WTC11 (cell line): ENCODE data around the gene EZR. TPM values are rescaled to one million over a fixed set of nuclear protein-coding genes. Genes with fewer than 3 reads are reported as not detected.

ENCODE experiments used
- ATAC-seq: fragments of 200-7000 bp; cut with Tn5 transposase; 2 replicates; pipeline ENCODE4 v1.10.0; 2021; ENCODE audit warnings: mild to moderate bottlenecking, moderate library complexity
- CTCF ChIA-PET: fragments of 300-600 bp; sonication (Branson Sonifier 250); formaldehyde crosslinking; loops from one replicate; lab custom pipeline; 2021; ENCODE audit warnings: antibody characterized with exemption; lab: Charles Lee
- POLR2A ChIA-PET: fragments of 350-600 bp; sonication (Branson Sonifier 250); formaldehyde crosslinking; loops from one replicate; lab custom pipeline; 2021; ENCODE audit warnings: antibody characterized with exemption; lab: Charles Lee
- DNase-seq: peaks from one replicate; pipeline ENCODE4 v3.0.0; 2021; ENCODE audit warnings: low spot score
- H3K27ac Mint-ChIP-seq: 2 replicates; pipeline ENCODE4 v1.8.0; 2021; ENCODE audit warnings: mixed read lengths
- H3K27me3 Mint-ChIP-seq: 2 replicates; pipeline ENCODE4 v1.8.0; 2021; ENCODE audit warnings: low read depth, mild to moderate bottlenecking, moderate library complexity, mixed read lengths
- H3K36me3 Mint-ChIP-seq: 2 replicates; pipeline ENCODE4 v1.8.0; 2021; ENCODE audit warnings: mixed read lengths
- H3K4me1 Mint-ChIP-seq: 2 replicates; pipeline ENCODE4 v1.8.0; 2022; ENCODE audit warnings: mixed read lengths
- H3K4me3 Mint-ChIP-seq: 2 replicates; pipeline ENCODE4 v1.8.0; 2021; ENCODE audit warnings: mild to moderate bottlenecking, moderate library complexity, mixed read lengths
- H3K9me3 Mint-ChIP-seq: 2 replicates; pipeline ENCODE4 v1.8.0; 2021; ENCODE audit warnings: mixed read lengths
- ELF4 ChIP-seq: sonication (generic); formaldehyde crosslinking; IDR thresholded peaks from 2 replicates; pipeline ENCODE4 v1.8.1; 2022; ENCODE audit warnings: low read depth, mild to moderate bottlenecking, moderate library complexity, missing genetic modification reagents
- FOXP1 ChIP-seq: sonication (generic); formaldehyde crosslinking; IDR thresholded peaks from 2 replicates; pipeline ENCODE4 v1.8.0; 2022; ENCODE audit warnings: missing genetic modification reagents, mild to moderate bottlenecking, moderate library complexity, borderline replicate concordance
- GRHL2 ChIP-seq: fragments of 250-450 bp; sonication (Bioruptor Pico); IDR thresholded peaks from 2 replicates; pipeline ENCODE4 v1.8.0; 2022; ENCODE audit warnings: mild to moderate bottlenecking, moderate library complexity; ENCODE audit not compliant: insufficient replicate concordance, severe bottlenecking
- HMGXB4 ChIP-seq: sonication (generic); formaldehyde crosslinking; IDR thresholded peaks from 2 replicates; pipeline ENCODE4 v1.8.1; 2023; ENCODE audit warnings: mild to moderate bottlenecking, moderate library complexity, missing genetic modification reagents
- NR2C2 ChIP-seq: sonication (generic); formaldehyde crosslinking; IDR thresholded peaks from 2 replicates; pipeline ENCODE4 v1.8.0; 2022; ENCODE audit warnings: mild to moderate bottlenecking, missing genetic modification reagents
- NR3C1 ChIP-seq: sonication (generic); formaldehyde crosslinking; conservative IDR thresholded peaks from 2 replicates; pipeline ENCODE4 v1.8.1; 2023; ENCODE audit warnings: low read depth, mild to moderate bottlenecking, missing genetic modification reagents
- PRRX2 ChIP-seq: fragments of 250-450 bp; sonication (Bioruptor Pico); IDR thresholded peaks from 2 replicates; pipeline ENCODE4 v1.8.0; 2021; ENCODE audit warnings: mild to moderate bottlenecking
- RELA ChIP-seq: sonication (generic); formaldehyde crosslinking; IDR thresholded peaks from 2 replicates; pipeline ENCODE4 v1.8.1; 2022; ENCODE audit warnings: missing genetic modification reagents, mild to moderate bottlenecking, borderline replicate concordance
- SMAD4 ChIP-seq: sonication (generic); formaldehyde crosslinking; IDR thresholded peaks from 2 replicates; pipeline ENCODE4 v1.8.0; 2022; ENCODE audit warnings: mild to moderate bottlenecking, missing genetic modification reagents
- SP1 ChIP-seq: sonication (generic); formaldehyde crosslinking; conservative IDR thresholded peaks from 2 replicates; pipeline ENCODE4 v1.8.1; 2022; ENCODE audit warnings: missing genetic modification reagents
- USF2 ChIP-seq: sonication (generic); formaldehyde crosslinking; IDR thresholded peaks from 2 replicates; pipeline ENCODE4 v1.8.1; 2023; ENCODE audit warnings: mild to moderate bottlenecking, missing genetic modification reagents, moderate library complexity
- ZBTB43 ChIP-seq: sonication (generic); formaldehyde crosslinking; IDR thresholded peaks from 2 replicates; pipeline ENCODE4 v1.8.1; 2023; ENCODE audit warnings: mild to moderate bottlenecking, missing genetic modification reagents
- ZNF121 ChIP-seq: sonication (generic); formaldehyde crosslinking; IDR thresholded peaks from 2 replicates; pipeline ENCODE4 v1.8.0; 2023; ENCODE audit warnings: missing genetic modification reagents
- ZNF219 ChIP-seq: sonication (generic); formaldehyde crosslinking; IDR thresholded peaks from 2 replicates; pipeline ENCODE4 v1.8.0; 2023; ENCODE audit warnings: missing genetic modification reagents, mild to moderate bottlenecking, borderline replicate concordance
- total RNA-seq: library from RNA; stranded (reverse); gene quantifications from 3 replicates; pipeline ENCODE4 v1.2.3, GENCODE V29; 2021

Gene EZR
- total RNA-seq, 1 experiment from 2014 or later: 215 TPM

- no peak for DNase-seq
- H3K27ac Mint-ChIP-seq: peak overlapping the region; percentile 70
These were observed 48.4 kb downstream of the EZR start for GRCh38 chr6:158770533-158771330.

GRCh38 chr6:158769771-158770432 is 49.3 kb downstream of the EZR start:
- H3K36me3 Mint-ChIP-seq: peaks cover 93% of the 10 kb centered on the region
- H3K27ac Mint-ChIP-seq: peak overlapping the region; percentile 69; the same call in 1 of the 2 replicates
- no peak for DNase-seq
- CTCF ChIA-PET: interaction anchor here (1.0 to 2.3 kb wide), 3 partner anchors 17 to 89 kb away, joined by 3 to 14 read pairs (median 6); no protein-coding TSS in a partner anchor
- no peaks in the 10 kb centered on the region for H3K27me3 Mint-ChIP-seq
- ATAC-seq: no peak; the same call in 1 of the 2 replicates
- POLR2A ChIA-PET: interaction anchor here (0.6 kb wide), 1 partner anchor 39 kb away, joined by 3 read pairs; no protein-coding TSS in a partner anchor
- no peak overlapping the region for H3K4me3 Mint-ChIP-seq
- H3K9me3 Mint-ChIP-seq: no peaks in the 10 kb centered on the region
- H3K4me1 Mint-ChIP-seq: peaks cover 15% of the 10 kb centered on the region
- TF ChIP-seq ZNF121 (no peak), ZBTB43 (CRISPR knock-in tag) (no peak), SMAD4 (CRISPR knock-in tag) (no peak), RELA (CRISPR knock-in tag) (no peak), USF2 (CRISPR knock-in tag) (no peak), GRHL2 (CRISPR knock-in tag) (no peak), FOXP1 (CRISPR knock-in tag) (no peak), SP1 (CRISPR knock-in tag) (no peak)

More at GRCh38 chr6:158770533-158771330, 48.4 kb downstream of the EZR start:
- Mint-ChIP-seq H3K4me1 (peaks cover 15% of the 10 kb centered on the region), H3K27me3 (no peaks in the 10 kb centered on the region), H3K36me3 (peaks cover 93% of the 10 kb centered on the region)
- CTCF ChIA-PET: interaction anchor here (0.8 to 1.0 kb wide), 2 partner anchors 52 to 90 kb away, joined by 3 to 6 read pairs; no protein-coding TSS in a partner anchor
- no peak for TF ChIP-seq GRHL2 (CRISPR knock-in tag)
- no peak for TF ChIP-seq HMGXB4 (CRISPR knock-in tag)
- TF ChIP-seq NR3C1 (CRISPR knock-in tag): no peak
- TF ChIP-seq NR2C2 (CRISPR knock-in tag): no peak
- no peak for TF ChIP-seq ZBTB43 (CRISPR knock-in tag)
- no peak for TF ChIP-seq ELF4
- no peak for TF ChIP-seq PRRX2 (CRISPR knock-in tag)
- no peak for TF ChIP-seq ZNF219 (CRISPR knock-in tag)
- TF ChIP-seq, all 79 proteins: peak for 0
- POLR2A ChIA-PET: interaction anchor here (1.4 kb wide), 1 partner anchor 10 kb away, joined by 3 read pairs; no protein-coding TSS in a partner anchor
- ATAC-seq: no peak
- H3K4me3 Mint-ChIP-seq: no peak overlapping the region
- no peaks in the 10 kb centered on the region for H3K9me3 Mint-ChIP-seq
